Measurements from ENCODE around the gene LRRC8E.

LRRC8E gene

DNA sequence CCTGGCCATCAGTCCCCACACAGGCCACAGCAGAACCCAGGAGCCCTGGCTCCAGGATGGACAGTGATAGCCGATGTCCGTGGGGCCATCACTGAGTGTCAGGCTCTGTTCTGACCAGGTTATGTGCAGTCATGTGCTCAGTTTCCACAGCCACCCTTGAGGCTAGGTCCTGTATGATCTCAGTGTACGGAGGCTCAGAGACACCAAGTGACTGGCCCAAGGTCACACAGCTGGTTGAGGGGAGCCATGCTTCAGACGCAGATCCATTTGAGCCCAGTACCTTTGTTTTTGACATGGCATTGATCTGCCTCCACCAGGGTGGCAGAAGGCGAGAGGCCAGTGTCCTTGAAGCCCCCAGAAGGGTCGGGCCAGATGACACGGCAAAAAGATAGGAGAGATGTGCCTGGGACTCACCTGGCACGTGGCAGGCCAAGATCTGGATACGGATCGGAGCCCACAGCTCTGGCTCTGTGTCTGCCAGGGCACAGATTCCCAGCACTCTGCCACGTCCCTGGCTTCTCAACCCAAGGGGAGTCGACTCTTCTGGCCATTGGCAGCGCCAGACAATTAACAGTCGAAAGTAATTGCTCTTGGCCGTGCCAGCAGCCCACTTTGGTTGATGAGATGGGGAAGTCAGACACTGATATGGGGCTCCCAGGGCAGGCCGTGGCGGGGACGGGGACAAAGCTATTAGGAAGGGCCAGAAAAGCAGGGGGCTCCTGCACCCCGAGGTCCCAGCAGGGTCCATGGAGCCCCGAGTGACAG, 42.7 kb upstream of the LRRC8E start:
- Histone ChIP-seq H3K14ac (ENCODE audit: low read length) (no peak overlapping the region), H4K12ac (ENCODE audit: low read depth, low read length) (no peak overlapping the region), H3K4ac (ENCODE audit: low read depth, low read length) (no peak overlapping the region), H3K9me3 (ENCODE audit: insufficient read depth, low read depth, low read length) (peaks cover 9% of the 10 kb centered on the region), H3K4me3 (ENCODE audit: low read depth, low read length) (no peak overlapping the region), H3K23ac (ENCODE audit: low read length) (no peak overlapping the region), H2BK120ac (ENCODE audit: insufficient read depth, low read length, poor library complexity) (no peak overlapping the region), H3K4me2 (ENCODE audit: low read length) (no peak overlapping the region), H3K27me3 (ENCODE audit: insufficient read depth, low read length) (no peaks in the 10 kb centered on the region), H3K79me1 (ENCODE audit: low read length) (no peaks in the 10 kb centered on the region), H3K36me3 (ENCODE audit: control insufficient read depth in 1 of 2, insufficient read depth in 2 of 2, low read length in 2 of 2) (no peaks in the 10 kb centered on the region), H3K27ac (ENCODE audit: low read depth, low read length) (no peak overlapping the region), H3K18ac (ENCODE audit: low read length) (no peak overlapping the region), H4K91ac (ENCODE audit: low read depth, low read length) (no peak overlapping the region), H2AFZ (ENCODE audit: insufficient read depth, low read length, poor library complexity) (no peak overlapping the region), H3K4me1 (ENCODE audit: control insufficient read depth in 1 of 2, insufficient read depth in 2 of 2, low read length in 2 of 2) (no peaks in the 10 kb centered on the region), H3K79me2 (ENCODE audit: control insufficient read depth, insufficient read depth, low read length, poor library complexity) (no peaks in the 10 kb centered on the region), H2BK5ac (ENCODE audit: low read depth, low read length, poor library complexity) (no peak overlapping the region), H2BK12ac (ENCODE audit: low read length) (no peak overlapping the region), H4K8ac (ENCODE audit: low read depth, low read length) (no peak overlapping the region), H3K9ac (ENCODE audit: low read length) (no peak overlapping the region), H2AK5ac (ENCODE audit: low read length) (no peak overlapping the region)
- no peak for DNase-seq
- WGBS (ENCODE audit: extremely low coverage, insufficient coverage, insufficient read length) = no CpG with 5 or more reads among the region's 20 CpGs

- Histone ChIP-seq H3K4me1 (ENCODE audit: control insufficient read depth in 1 of 2, insufficient read depth in 2 of 2, low read length in 2 of 2) (no peaks in the 10 kb centered on the region), H2BK120ac (ENCODE audit: insufficient read depth, low read length, poor library complexity) (no peak overlapping the region), H3K4me2 (ENCODE audit: low read length) (no peak overlapping the region), H3K36me3 (ENCODE audit: control insufficient read depth in 1 of 2, insufficient read depth in 2 of 2, low read length in 2 of 2) (no peaks in the 10 kb centered on the region), H3K9me3 (ENCODE audit: insufficient read depth, low read depth, low read length) (peaks cover 9% of the 10 kb centered on the region), H4K8ac (ENCODE audit: low read depth, low read length) (no peak overlapping the region), H2AFZ (ENCODE audit: insufficient read depth, low read length, poor library complexity) (no peak overlapping the region), H3K4ac (ENCODE audit: low read depth, low read length) (no peak overlapping the region), H2BK5ac (ENCODE audit: low read depth, low read length, poor library complexity) (no peak overlapping the region), H3K14ac (ENCODE audit: low read length) (no peak overlapping the region), H3K79me1 (ENCODE audit: low read length) (no peaks in the 10 kb centered on the region), H3K79me2 (ENCODE audit: control insufficient read depth, insufficient read depth, low read length, poor library complexity) (no peaks in the 10 kb centered on the region), H4K12ac (ENCODE audit: low read depth, low read length) (no peak overlapping the region), H3K27me3 (ENCODE audit: insufficient read depth, low read length) (no peaks in the 10 kb centered on the region), H2BK12ac (ENCODE audit: low read length) (no peak overlapping the region), H3K23ac (ENCODE audit: low read length) (no peak overlapping the region), H3K18ac (ENCODE audit: low read length) (no peak overlapping the region), H3K4me3 (ENCODE audit: low read depth, low read length) (no peak overlapping the region), H2AK5ac (ENCODE audit: low read length) (no peak overlapping the region), H3K9ac (ENCODE audit: low read length) (no peak overlapping the region), H3K27ac (ENCODE audit: low read depth, low read length) (no peak overlapping the region), H4K91ac (ENCODE audit: low read depth, low read length) (no peak overlapping the region)
- DNase-seq = no peak
- no CpG with 5 or more reads among the region's 19 CpGs for WGBS (ENCODE audit: extremely low coverage, insufficient coverage, insufficient read length)
Measured at GRCh38 chr19:7846155-7846646, 42.1 kb upstream of the LRRC8E start.

DNA sequence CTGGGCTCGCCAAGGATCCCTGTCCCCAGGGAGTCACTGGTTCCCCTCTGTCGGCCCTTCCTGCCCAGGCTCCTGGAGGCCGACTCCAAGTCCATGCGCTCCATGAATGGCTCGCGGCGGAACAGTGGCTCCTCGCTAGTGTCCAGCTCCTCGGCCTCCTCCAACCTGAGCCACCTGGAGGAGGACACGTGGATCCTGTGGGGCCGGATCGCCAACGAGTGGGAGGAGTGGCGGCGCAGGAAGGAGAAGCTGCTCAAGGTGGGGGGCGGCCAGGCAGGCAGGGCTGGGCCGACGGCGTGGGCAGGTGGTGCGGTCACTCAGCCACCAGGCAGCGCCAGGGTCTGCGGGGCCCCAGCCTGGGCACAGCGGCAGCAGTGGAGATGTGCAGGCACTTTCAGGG, 40.6 kb upstream of the LRRC8E start:
- Histone ChIP-seq H3K79me2 (ENCODE audit: control insufficient read depth, insufficient read depth, low read length, poor library complexity) (no peaks in the 10 kb centered on the region), H2BK120ac (ENCODE audit: insufficient read depth, low read length, poor library complexity) (no peak overlapping the region), H4K91ac (ENCODE audit: low read depth, low read length) (no peak overlapping the region), H3K27me3 (ENCODE audit: insufficient read depth, low read length) (no peaks in the 10 kb centered on the region), H3K27ac (ENCODE audit: low read depth, low read length) (no peak overlapping the region), H2BK5ac (ENCODE audit: low read depth, low read length, poor library complexity) (no peak overlapping the region), H4K12ac (ENCODE audit: low read depth, low read length) (no peak overlapping the region), H2BK12ac (ENCODE audit: low read length) (no peak overlapping the region), H3K9me3 (ENCODE audit: insufficient read depth, low read depth, low read length) (peaks cover 6% of the 10 kb centered on the region), H3K4me3 (ENCODE audit: low read depth, low read length) (no peak overlapping the region), H4K8ac (ENCODE audit: low read depth, low read length) (no peak overlapping the region), H3K4ac (ENCODE audit: low read depth, low read length) (no peak overlapping the region), H3K4me1 (ENCODE audit: control insufficient read depth in 1 of 2, insufficient read depth in 2 of 2, low read length in 2 of 2) (no peaks in the 10 kb centered on the region), H2AK5ac (ENCODE audit: low read length) (no peak overlapping the region), H3K23ac (ENCODE audit: low read length) (no peak overlapping the region), H3K9ac (ENCODE audit: low read length) (no peak overlapping the region), H2AFZ (ENCODE audit: insufficient read depth, low read length, poor library complexity) (no peak overlapping the region), H3K79me1 (ENCODE audit: low read length) (no peaks in the 10 kb centered on the region), H3K36me3 (ENCODE audit: control insufficient read depth in 1 of 2, insufficient read depth in 2 of 2, low read length in 2 of 2) (no peaks in the 10 kb centered on the region), H3K14ac (ENCODE audit: low read length) (no peak overlapping the region), H3K4me2 (ENCODE audit: low read length) (no peak overlapping the region), H3K18ac (ENCODE audit: low read length) (no peak overlapping the region)
- DNase-seq = no peak
- no CpG with 5 or more reads among the region's 23 CpGs for WGBS (ENCODE audit: extremely low coverage, insufficient coverage, insufficient read length)

- H3K4ac ChIP-seq (ENCODE audit: low read depth, low read length) = no peak overlapping the region
Measured at GRCh38 chr19:7848779-7849457, 39.4 kb upstream of the LRRC8E start.

More at GRCh38 chr19:7848779-7849457, 39.4 kb upstream of the LRRC8E start:
- Histone ChIP-seq H3K18ac (ENCODE audit: low read length) (no peak overlapping the region), H2BK120ac (ENCODE audit: insufficient read depth, low read length, poor library complexity) (no peak overlapping the region), H3K14ac (ENCODE audit: low read length) (no peak overlapping the region), H3K4me1 (ENCODE audit: control insufficient read depth in 1 of 2, insufficient read depth in 2 of 2, low read length in 2 of 2) (peaks cover 0 to 3% of the 10 kb centered on the region in 2 experiments), H3K4me2 (ENCODE audit: low read length) (no peak overlapping the region), H4K91ac (ENCODE audit: low read depth, low read length) (no peak overlapping the region), H2AK5ac (ENCODE audit: low read length) (no peak overlapping the region), H3K4me3 (ENCODE audit: low read depth, low read length) (no peak overlapping the region), H2BK5ac (ENCODE audit: low read depth, low read length, poor library complexity) (no peak overlapping the region), H3K79me2 (ENCODE audit: control insufficient read depth, insufficient read depth, low read length, poor library complexity) (no peaks in the 10 kb centered on the region), H4K12ac (ENCODE audit: low read depth, low read length) (no peak overlapping the region), H2BK12ac (ENCODE audit: low read length) (no peak overlapping the region), H3K36me3 (ENCODE audit: control insufficient read depth in 1 of 2, insufficient read depth in 2 of 2, low read length in 2 of 2) (no peaks in the 10 kb centered on the region), H3K23ac (ENCODE audit: low read length) (no peak overlapping the region), H3K9ac (ENCODE audit: low read length) (no peak overlapping the region), H2AFZ (ENCODE audit: insufficient read depth, low read length, poor library complexity) (no peak overlapping the region), H3K27me3 (ENCODE audit: insufficient read depth, low read length) (no peaks in the 10 kb centered on the region), H3K79me1 (ENCODE audit: low read length) (no peaks in the 10 kb centered on the region), H4K8ac (ENCODE audit: low read depth, low read length) (no peak overlapping the region), H3K27ac (ENCODE audit: low read depth, low read length) (no peak overlapping the region), H3K9me3 (ENCODE audit: insufficient read depth, low read depth, low read length) (no peaks in the 10 kb centered on the region)
- no CpG with 5 or more reads among the region's 34 CpGs for WGBS (ENCODE audit: extremely low coverage, insufficient coverage, insufficient read length)
- no peak for DNase-seq

All from trophoblast cell (in vitro differentiated cells and primary cell).